DND-41 (cell line): ENCODE results near the gene CALCOCO1.

Experiments used
- CTCF ChIP-seq: IDR thresholded peaks from 2 replicates; pipeline ENCODE4 v1.5.1; 2012; ENCODE audit warnings: borderline replicate concordance, low read length, moderate library complexity, mild to moderate bottlenecking; ENCODE audit not compliant: poor library complexity, severe bottlenecking; ENCODE audit errors: extremely low read depth
- EZH2 ChIP-seq: IDR thresholded peaks from 3 replicates; pipeline ENCODE4 v1.6.1; 2012; ENCODE audit warnings: borderline replicate concordance, low read depth, mild to moderate bottlenecking, moderate library complexity, low read length, inconsistent platforms; ENCODE audit not compliant: severe bottlenecking

- TF ChIP-seq CTCF (no peak), EZH2 (no peak)
Observed at GRCh38 chr12:53670971-53671370, 56.3 kb downstream of the CALCOCO1 start.
